ENCODE data around the gene ETV4.

ETV4 gene

DNA sequence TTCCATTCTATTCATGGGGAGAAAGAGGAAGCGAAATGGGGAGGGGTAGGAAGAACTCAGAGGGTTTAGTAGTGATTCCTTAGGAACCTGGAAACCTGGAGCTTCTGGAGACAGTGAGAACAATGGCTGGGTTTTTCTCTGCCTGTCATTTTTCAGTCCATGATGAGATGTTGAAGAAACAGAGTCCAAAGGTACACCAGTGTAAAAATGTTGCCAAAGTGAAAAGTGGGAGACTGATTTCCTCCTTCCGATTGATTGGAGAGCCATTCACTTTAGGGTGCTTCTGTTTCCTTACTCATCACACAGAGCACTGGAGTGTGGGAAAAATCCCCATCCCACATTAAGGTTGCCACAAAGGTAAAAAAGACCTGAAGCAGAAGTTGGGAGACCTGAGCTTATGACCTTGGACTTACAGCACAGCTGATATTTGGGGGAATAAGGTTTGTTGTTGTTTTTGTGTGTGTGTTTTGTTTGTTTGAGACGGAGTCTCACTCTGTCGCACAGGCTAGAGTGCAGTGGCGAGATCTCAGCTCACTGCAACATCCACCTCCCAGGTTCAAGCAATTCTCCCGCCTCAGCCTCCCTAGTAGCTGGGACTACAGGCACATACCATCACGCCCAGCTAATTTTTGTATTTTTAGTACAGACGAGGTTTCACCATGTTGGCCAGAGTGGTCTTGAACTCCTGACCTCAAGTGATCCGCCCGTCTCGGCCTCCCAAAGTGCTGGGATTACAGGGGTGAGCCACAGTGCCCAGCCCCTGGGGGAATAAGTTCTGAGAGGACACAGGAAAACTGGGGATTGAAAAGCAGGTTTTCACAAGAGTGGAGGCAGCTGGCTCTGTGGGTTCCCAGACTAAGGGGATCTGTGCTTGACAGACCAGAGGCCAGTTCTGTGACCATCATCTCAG is 63.8 kb downstream of the ETV4 start:
- H3K4me2 ChIP-seq, result peak overlapping the region; percentile 85

DNA sequence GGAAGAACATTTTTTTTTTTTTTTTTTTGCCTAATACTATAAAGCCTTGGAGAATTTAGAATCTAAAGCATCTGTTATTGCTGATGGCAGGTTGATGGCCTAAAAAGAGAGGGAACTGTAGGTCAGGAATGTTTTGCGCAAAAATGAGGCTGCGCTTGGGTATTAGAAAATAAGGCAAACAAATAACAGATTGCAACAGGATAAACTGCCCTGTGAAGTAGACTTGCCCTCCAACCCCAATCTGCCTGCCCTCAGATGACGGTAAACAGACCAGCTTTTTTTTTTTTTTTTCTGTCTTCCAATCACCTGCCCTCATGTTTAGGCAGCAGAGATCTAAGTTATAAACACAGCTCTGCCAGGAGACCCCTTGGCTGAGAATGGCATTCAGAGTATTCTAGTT is 66.2 kb downstream of the ETV4 start:
- Histone ChIP-seq H3K27me3 (no peaks in the 10 kb centered on the region), H3K4me2 (no peak overlapping the region), H4K20me1 (0 out of 2 replicates have a peak, but pooled peaks cover under 1% of the 10 kb centered on the region), H3K9ac (no peak overlapping the region), H3K9me3 (no peaks in the 10 kb centered on the region), H3K36me3 (no peaks in the 10 kb centered on the region), H3K4me1 (peaks cover 20% of the 10 kb centered on the region), H3K4me3 (no peak overlapping the region), H3K27ac (no peak overlapping the region)
- no peak for TF ChIP-seq Cebpa-rat (IDR thresholded peaks at IDR 0.05)

More for the DNA sequence above, 63.8 kb downstream of the ETV4 start:
- peaks cover 39% of the 10 kb centered on the region for H3K4me1 ChIP-seq
- H3K9me3 ChIP-seq, result no peaks in the 10 kb centered on the region
- TF ChIP-seq Cebpa-rat (IDR thresholded peaks at IDR 0.05), result no peak
- H3K27ac ChIP-seq, result peak overlapping the region; percentile 85
- H3K27me3 ChIP-seq, result no peaks in the 10 kb centered on the region
- peaks cover 14% of the 10 kb centered on the region; the same call in 1 of the 2 replicates for H4K20me1 ChIP-seq
- H3K4me3 ChIP-seq, result no peak overlapping the region
- 0 out of 2 replicates have a peak, but pooled peaks cover under 1% of the 10 kb centered on the region for H3K36me3 ChIP-seq
- peak overlapping the region; percentile 82 for H3K9ac ChIP-seq

Data from BLaER1 (cell line).